Vagina (tissue), 2 donors: ENCODE data around the gene ZBTB7A. TPM values are rescaled to one million over a fixed set of nuclear protein-coding genes. Genes with fewer than 3 reads are reported as not detected.

Source experiments
- DNase-seq, 2 donors: peaks; one replicate each; pipeline ENCODE4 v3.0.0-alpha.2; 2017; ENCODE audit errors: extremely low spot score in 2 of 2
- H3K27ac ChIP-seq: fragments of 200-600 bp; sonication (generic); one replicate; pipeline ENCODE4 v1.5.1; 2019
- H3K27me3 ChIP-seq: fragments of 200-600 bp; sonication (generic); one replicate; pipeline ENCODE4 v1.5.1; 2019
- H3K36me3 ChIP-seq, 2 donors: fragments of 200-600 bp; sonication (generic); one replicate each; pipeline ENCODE4 v1.5.1; 2017 to 2019
- H3K4me1 ChIP-seq: fragments of 200-600 bp; sonication (generic); one replicate; pipeline ENCODE4 v1.5.1; 2019
- H3K4me3 ChIP-seq, 2 donors: fragments of 200-600 bp; sonication (generic); 1 replicate in 1 of 2; 2 replicates in 1 of 2; pipeline ENCODE4 v1.5.1; 2016 to 2019
- H3K9me3 ChIP-seq: fragments of 200-600 bp; sonication (generic); one replicate; pipeline ENCODE4 v1.5.1; 2019
- POLR2A ChIP-seq, 2 donors: fragments of 450-650 bp; IDR thresholded peaks; one replicate each; pipeline ENCODE4 v1.6.1; 2017; ENCODE audit warnings: antibody characterized with exemption in 2 of 2, mild to moderate bottlenecking in 2 of 2, moderate library complexity in 2 of 2
- POLR2AphosphoS5 ChIP-seq, 2 donors: sonication (generic); formaldehyde crosslinking; IDR thresholded peaks; one replicate each; pipeline ENCODE4 v1.9.0; 2017; ENCODE audit warnings: antibody characterized with exemption in 2 of 2, mild to moderate bottlenecking in 2 of 2, low read depth in 1 of 2; ENCODE audit not compliant: insufficient read depth in 1 of 2
- intact Hi-C: fragments of 100-400 bp; cut with DNase I; formaldehyde crosslinking; loops from one replicate; pipeline ENCODE4 v1.15.1; 2023
- total RNA-seq: library from RNA; depleted of rRNA; stranded (reverse); fragments of >200 nt; gene quantifications from one replicate; pipeline ENCODE4 v1.2.3, GENCODE V29; 2016
- TF ChIP-seq, protein P1 (sequence below), 3 experiments: fragments of 450-650 bp in 2 of 3; fragments of 200-600 bp in 1 of 3; sonication (generic) in 1 of 3; IDR thresholded peaks; one replicate each; pipeline ENCODE4 v1.5.1; 2017 to 2019; ENCODE audit warnings: antibody characterized with exemption in 3 of 3, mild to moderate bottlenecking in 2 of 3, moderate library complexity in 2 of 3

ZBTB7A gene
- total RNA-seq, 1 donor from 2014 or later = 60.6 TPM

DNA sequence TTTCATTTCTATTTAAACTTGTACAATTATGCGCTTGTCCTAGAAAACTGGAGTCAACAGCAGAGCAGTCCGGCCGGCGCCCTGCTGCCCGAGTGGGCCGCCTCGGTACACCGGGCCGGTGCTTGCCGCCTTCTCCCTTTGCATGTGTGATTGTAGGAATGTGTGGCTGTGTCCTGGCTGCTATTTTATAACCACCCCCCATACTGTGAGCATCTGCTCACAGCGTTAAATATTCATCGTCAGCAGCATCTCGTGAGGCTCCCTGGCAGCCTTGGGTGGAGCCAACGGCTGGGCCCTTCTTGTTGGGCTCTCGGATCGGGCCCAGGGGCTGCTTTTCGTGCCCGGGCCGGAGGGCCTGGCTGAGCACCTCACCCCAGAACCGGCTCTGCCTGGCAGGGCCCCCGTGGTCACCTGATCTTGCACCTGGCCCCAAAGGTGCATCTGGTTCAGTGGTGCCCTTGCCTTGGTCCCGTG, 48.5 kb downstream of the ZBTB7A start:
- no peaks in the 10 kb centered on the region for H3K27me3 ChIP-seq
- TF ChIP-seq POLR2A (IDR thresholded peaks at IDR 0.05) (no peak), POLR2AphosphoS5 (IDR thresholded peaks at IDR 0.05; ENCODE audit: insufficient read depth in 1 of 2, low read depth in 1 of 2) (no peak)
- TF ChIP-seq, protein P1, sequence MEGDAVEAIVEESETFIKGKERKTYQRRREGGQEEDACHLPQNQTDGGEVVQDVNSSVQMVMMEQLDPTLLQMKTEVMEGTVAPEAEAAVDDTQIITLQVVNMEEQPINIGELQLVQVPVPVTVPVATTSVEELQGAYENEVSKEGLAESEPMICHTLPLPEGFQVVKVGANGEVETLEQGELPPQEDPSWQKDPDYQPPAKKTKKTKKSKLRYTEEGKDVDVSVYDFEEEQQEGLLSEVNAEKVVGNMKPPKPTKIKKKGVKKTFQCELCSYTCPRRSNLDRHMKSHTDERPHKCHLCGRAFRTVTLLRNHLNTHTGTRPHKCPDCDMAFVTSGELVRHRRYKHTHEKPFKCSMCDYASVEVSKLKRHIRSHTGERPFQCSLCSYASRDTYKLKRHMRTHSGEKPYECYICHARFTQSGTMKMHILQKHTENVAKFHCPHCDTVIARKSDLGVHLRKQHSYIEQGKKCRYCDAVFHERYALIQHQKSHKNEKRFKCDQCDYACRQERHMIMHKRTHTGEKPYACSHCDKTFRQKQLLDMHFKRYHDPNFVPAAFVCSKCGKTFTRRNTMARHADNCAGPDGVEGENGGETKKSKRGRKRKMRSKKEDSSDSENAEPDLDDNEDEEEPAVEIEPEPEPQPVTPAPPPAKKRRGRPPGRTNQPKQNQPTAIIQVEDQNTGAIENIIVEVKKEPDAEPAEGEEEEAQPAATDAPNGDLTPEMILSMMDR (IDR thresholded peaks at IDR 0.05) = no peak
- H3K4me3 ChIP-seq = no peak overlapping the region
- H3K9me3 ChIP-seq = no peaks in the 10 kb centered on the region
- peaks cover 29% of the 10 kb centered on the region for H3K4me1 ChIP-seq
- intact Hi-C loops = no loop called here
- DNase-seq = no peak
- peaks cover 0 to 15% of the 10 kb centered on the region in 2 donors for H3K36me3 ChIP-seq
- no peak overlapping the region for H3K27ac ChIP-seq

DNA sequence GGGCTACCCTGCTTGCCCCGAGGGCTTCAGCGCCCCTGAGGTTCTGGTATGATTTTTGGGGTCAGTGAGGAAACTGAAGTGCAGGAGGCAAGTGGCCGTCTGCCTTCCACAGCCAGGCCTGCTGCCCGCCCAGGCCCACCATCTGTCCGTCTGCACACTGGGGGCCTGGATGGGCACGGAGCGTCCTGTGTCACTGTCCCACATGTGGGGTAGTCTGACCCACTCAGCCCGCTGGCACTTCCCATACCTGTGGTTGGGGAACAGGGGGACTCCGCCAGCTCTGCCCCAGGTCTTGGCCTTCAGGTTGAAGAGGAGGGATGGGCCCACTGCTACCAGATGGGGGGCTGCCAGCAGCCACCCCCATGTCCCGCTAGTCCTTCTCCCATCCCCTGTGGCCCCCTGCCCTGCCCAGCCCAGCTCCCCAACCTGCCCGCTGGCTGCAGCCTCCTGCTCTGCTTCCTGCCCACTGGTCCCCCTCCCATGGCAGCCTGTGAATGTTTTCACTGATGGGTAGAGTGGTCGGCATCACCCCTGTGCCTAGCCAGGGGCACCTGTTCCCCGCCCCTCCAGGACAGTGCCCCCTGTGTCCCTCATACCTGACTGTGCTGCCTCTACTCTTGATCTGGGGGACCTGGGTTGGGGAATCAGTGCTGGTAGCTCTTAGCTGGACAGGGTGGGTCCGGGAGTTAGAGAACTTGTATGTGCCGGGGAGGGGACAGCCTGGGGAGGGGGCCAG, 49.6 kb downstream of the ZBTB7A start:
- Histone ChIP-seq H3K4me3 (no peak overlapping the region), H3K9me3 (no peaks in the 10 kb centered on the region), H3K4me1 (peaks cover 29% of the 10 kb centered on the region), H3K27me3 (no peaks in the 10 kb centered on the region), H3K27ac (no peak overlapping the region), H3K36me3 (peaks cover 0 to 19% of the 10 kb centered on the region in 2 donors)
- peak in 1 of 2 donors; percentile 79 for DNase-seq
- intact Hi-C loops = no loop called here
- no peak for TF ChIP-seq POLR2A (IDR thresholded peaks at IDR 0.05)
- TF ChIP-seq, protein P1 (IDR thresholded peaks at IDR 0.05) = no peak
- TF ChIP-seq POLR2AphosphoS5 (IDR thresholded peaks at IDR 0.05; ENCODE audit: insufficient read depth in 1 of 2, low read depth in 1 of 2) = no peak

DNA sequence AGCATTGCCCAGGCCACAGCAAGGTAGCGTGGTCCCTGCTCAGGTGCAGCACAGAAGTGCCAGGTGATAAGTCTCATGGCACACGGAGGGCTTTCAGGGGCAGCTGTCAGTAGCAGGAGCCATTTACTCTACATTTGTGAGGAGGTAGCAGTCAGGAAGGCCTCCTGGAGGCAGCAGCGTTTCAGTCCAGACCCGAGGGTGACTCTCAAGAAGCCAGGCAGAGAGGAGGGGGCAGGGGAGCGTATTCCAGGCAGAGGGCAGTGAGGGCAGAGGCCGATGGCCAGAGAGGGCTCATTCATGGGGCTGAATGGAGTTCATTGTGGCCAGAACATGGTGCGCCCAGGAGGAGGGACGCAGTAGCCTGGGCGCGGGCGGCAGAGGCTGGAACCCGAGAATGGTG, 50.2 kb downstream of the ZBTB7A start:
- DNase-seq = no peak
- TF ChIP-seq POLR2A (IDR thresholded peaks at IDR 0.05) = no peak
- no peak for TF ChIP-seq POLR2AphosphoS5 (IDR thresholded peaks at IDR 0.05; ENCODE audit: insufficient read depth in 1 of 2, low read depth in 1 of 2)
- TF ChIP-seq, protein P1 (IDR thresholded peaks at IDR 0.05) = no peak
- Histone ChIP-seq H3K27ac (peak overlapping the region; percentile 56), H3K4me1 (peaks cover 29% of the 10 kb centered on the region), H3K27me3 (no peaks in the 10 kb centered on the region), H3K9me3 (no peaks in the 10 kb centered on the region), H3K4me3 (no peak overlapping the region), H3K36me3 (peaks cover 0 to 19% of the 10 kb centered on the region in 2 donors)
- intact Hi-C loops = no loop called here

DNA sequence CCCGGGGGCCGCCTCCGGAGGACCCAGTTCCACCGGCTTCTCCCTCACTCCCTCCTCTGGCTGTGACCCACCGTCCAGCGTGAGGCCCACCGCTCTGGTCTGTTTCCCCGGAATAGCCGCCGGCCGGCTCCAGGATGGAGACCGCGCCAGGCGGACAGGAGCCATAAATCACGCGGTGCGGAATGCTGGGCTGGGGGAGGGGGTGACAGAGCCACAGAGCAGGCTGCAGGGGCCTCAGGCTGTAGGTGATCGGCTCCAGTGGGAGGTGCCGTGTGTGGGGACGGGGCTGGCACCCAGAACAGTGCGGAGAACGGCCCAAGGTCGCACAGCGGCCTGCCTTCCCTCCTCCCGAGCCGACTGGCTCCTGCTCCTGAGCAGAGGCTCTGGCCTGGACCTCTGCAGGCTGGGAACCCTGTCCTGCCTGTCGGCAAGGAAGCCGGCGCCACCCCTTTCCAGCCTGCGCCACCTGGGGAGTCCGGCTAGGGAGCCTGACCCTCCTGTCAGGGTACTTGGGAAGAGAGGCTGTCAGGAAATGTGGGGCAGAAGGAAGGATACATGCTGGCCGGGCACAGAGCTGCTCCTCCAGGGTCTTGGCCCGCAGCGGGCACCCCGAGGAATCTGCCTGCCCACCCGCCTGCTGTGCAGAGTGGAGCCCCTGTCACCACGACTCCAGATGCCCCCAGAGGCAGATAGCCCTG, 50.8 kb downstream of the ZBTB7A start:
- Histone ChIP-seq H3K9me3 (no peaks in the 10 kb centered on the region), H3K27me3 (no peaks in the 10 kb centered on the region), H3K4me1 (peaks cover 35% of the 10 kb centered on the region), H3K4me3 (peak overlapping the region in 1 of 2 donors; percentile 31), H3K27ac (peak overlapping the region; percentile 56), H3K36me3 (peaks cover 0 to 19% of the 10 kb centered on the region in 2 donors)
- DNase-seq = no peak
- intact Hi-C loops = no loop called here
- no peak for TF ChIP-seq POLR2AphosphoS5 (IDR thresholded peaks at IDR 0.05; ENCODE audit: insufficient read depth in 1 of 2, low read depth in 1 of 2)
- TF ChIP-seq, protein P1 (IDR thresholded peaks at IDR 0.05) = no peak
- TF ChIP-seq POLR2A (IDR thresholded peaks at IDR 0.05) = no peak
